ENCODE measurements around the gene SDR42E2. TPM values are rescaled to one million over a fixed set of nuclear protein-coding genes. Genes with fewer than 3 reads are reported as not detected.
A peak's percentile ranks its signal among the peaks of the same experiment; 100 is the strongest.

SDR42E2 gene
- total RNA-seq, 4 donors from 2014 or later: not detected

GRCh38 chr16:22233037-22233372 lies 70.7 kb downstream of the SDR42E2 start:
- 63 to 73% methylated on average over 5 to 6 of the region's 6 CpGs for WGBS, 2 donors (ENCODE audit: low coverage in 1 of 2)
- no peak for ATAC-seq
- Histone ChIP-seq H3K4me3 (no peak overlapping the region), H3K27ac (no peak overlapping the region), H3K36me3 (peaks cover 0 to 77% of the 10 kb centered on the region in 2 donors), H3K27me3 (no peaks in the 10 kb centered on the region), H3K4me1 (peaks cover 0 to 26% (median 0%) of the 10 kb centered on the region in 3 donors), H3K9me3 (no peaks in the 10 kb centered on the region)
- TF ChIP-seq POLR2A (IDR thresholded peaks at IDR 0.05) (no peak), POLR2AphosphoS5 (IDR thresholded peaks at IDR 0.05) (no peak), CTCF (IDR thresholded peaks at IDR 0.05) (no peak), EP300 (IDR thresholded peaks at IDR 0.05) (no peak)

GRCh38 chr16:22235839-22236745 lies 73.8 kb downstream of the SDR42E2 start:
- H3K27ac ChIP-seq: peak overlapping the region in 1 of 4 donors; percentile 18
- 56 to 64% methylated on average over 5 to 8 of the region's 9 CpGs for WGBS, 2 donors (ENCODE audit: low coverage in 1 of 2)
- no peak overlapping the region for H3K4me3 ChIP-seq
- no peaks in the 10 kb centered on the region for H3K9me3 ChIP-seq
- peaks cover 0 to 54% of the 10 kb centered on the region in 2 donors for H3K36me3 ChIP-seq
- ATAC-seq: peak; percentile 82
- H3K27me3 ChIP-seq: no peaks in the 10 kb centered on the region
- TF ChIP-seq EP300 (IDR thresholded peaks at IDR 0.05) (no peak), POLR2A (IDR thresholded peaks at IDR 0.05) (no peak), POLR2AphosphoS5 (IDR thresholded peaks at IDR 0.05) (peak; percentile 57), CTCF (IDR thresholded peaks at IDR 0.05) (no peak)
- peaks cover 0 to 52% (median 14%) of the 10 kb centered on the region in 3 donors for H3K4me1 ChIP-seq

GRCh38 chr16:22239131-22239805 lies 77.0 kb downstream of the SDR42E2 start:
- TF ChIP-seq EP300 (IDR thresholded peaks at IDR 0.05) (no peak), POLR2A (IDR thresholded peaks at IDR 0.05) (no peak), POLR2AphosphoS5 (IDR thresholded peaks at IDR 0.05) (no peak), CTCF (IDR thresholded peaks at IDR 0.05) (no peak)
- 0 to 63% methylated on average over 1 to 9 of the region's 14 CpGs for WGBS, 2 donors (ENCODE audit: low coverage in 1 of 2)
- ATAC-seq: no peak

GRCh38 chr16:22240023-22240710 lies 77.9 kb downstream of the SDR42E2 start:
- no peaks in the 10 kb centered on the region for H3K9me3 ChIP-seq
- H3K36me3 ChIP-seq: peaks cover 0 to 32% of the 10 kb centered on the region in 2 donors
- peak; percentile 86 for TF ChIP-seq POLR2AphosphoS5 (IDR thresholded peaks at IDR 0.05)
- TF ChIP-seq EP300 (IDR thresholded peaks at IDR 0.05): no peak
- no peak for TF ChIP-seq CTCF (IDR thresholded peaks at IDR 0.05)
- TF ChIP-seq POLR2A (IDR thresholded peaks at IDR 0.05): no peak
- H3K4me1 ChIP-seq: peaks cover 0 to 51% (median 15%) of the 10 kb centered on the region in 3 donors
- peak; percentile 82 for ATAC-seq
- H3K27me3 ChIP-seq: no peaks in the 10 kb centered on the region
- H3K27ac ChIP-seq: peak overlapping the region; percentile 51 to 72 (median 68)
- no peak overlapping the region for H3K4me3 ChIP-seq
- WGBS, 2 donors (ENCODE audit: low coverage in 1 of 2): 31 to 35% methylated on average over 2 of the region's 3 CpGs

More at GRCh38 chr16:22239131-22239805, 77.0 kb downstream of the SDR42E2 start:
- no peaks in the 10 kb centered on the region for H3K9me3 ChIP-seq
- no peak overlapping the region for H3K4me3 ChIP-seq
- H3K27me3 ChIP-seq: no peaks in the 10 kb centered on the region
- peak overlapping the region; percentile 11 to 72 (median 57) for H3K27ac ChIP-seq
- H3K36me3 ChIP-seq: peaks cover 0 to 27% of the 10 kb centered on the region in 2 donors
- peaks cover 0 to 51% (median 15%) of the 10 kb centered on the region in 3 donors for H3K4me1 ChIP-seq

Other genes with a start within 250 kb of the SDR42E2 start
- 100 to 1,000 TPM; 163 to 198 (median 177) TPM for gene UQCRC2, start 209.1 kb upstream of the SDR42E2 start, total RNA-seq
- gene PDZD9, start 161.4 kb upstream of the SDR42E2 start, total RNA-seq: not detected
- 10 to 100 TPM; 14.9 to 26.9 (median 24.1) TPM for gene MOSMO, start 154.4 kb upstream of the SDR42E2 start, total RNA-seq
- gene VWA3A, start 70.0 kb upstream of the SDR42E2 start, total RNA-seq: under 1 TPM in 2 of 4 donors, not detected in 2; 0.35 to 0.40 TPM
- gene EEF2K, start 43.8 kb downstream of the SDR42E2 start, total RNA-seq: 10 to 100 TPM; 31.3 to 38.9 (median 34.8) TPM
- gene POLR3E, start 134.9 kb downstream of the SDR42E2 start, total RNA-seq: 10 to 100 TPM; 34.9 to 55.4 (median 48.3) TPM
- 10 to 100 TPM; 36.1 to 48.3 (median 41.7) TPM for gene CDR2, start 212.1 kb downstream of the SDR42E2 start, total RNA-seq